Pancreas (tissue), 10 donors: ENCODE data around the gene RIMS4. TPM values are rescaled to one million over a fixed set of nuclear protein-coding genes. Genes with fewer than 3 reads are reported as not detected.
A peak's percentile ranks its signal among the peaks of the same experiment; 100 is the strongest.

Experiments used
- ATAC-seq, 4 donors: fragments of 200-7000 bp; cut with Tn5 transposase; one replicate each; pipeline versions ENCODE4 v1.8.0 to v1.9.1; 2020; ENCODE audit warnings: mild to moderate bottlenecking in 4 of 4, moderate library complexity in 4 of 4
- DNase-seq, 6 donors: peaks; one replicate each; pipeline ENCODE4 v3.0.0-alpha.2; 2020
- FAIRE-seq: peaks from 2 replicates; lab custom pipeline; 2012; peaks lifted over from hg19 to GRCh38; lab: Jason Lieb, UNC
- H3K27ac ChIP-seq, 4 donors: fragments of 200-600 bp; sonication (generic); 1 replicate in 3 of 4; 2 replicates in 1 of 4; pipeline versions ENCODE4 v1.5.0 to v1.8.0; 2020
- H3K27me3 ChIP-seq, 4 donors: fragments of 200-600 bp; one replicate each; pipeline ENCODE4 v1.8.0; 2021
- H3K36me3 ChIP-seq, 3 donors: fragments of 200-600 bp; sonication (generic) in 1 of 3; one replicate each; pipeline versions ENCODE4 v1.5.0 to v1.8.0; 2020 to 2021
- H3K4me1 ChIP-seq, 3 donors: fragments of 200-600 bp; one replicate each; pipeline ENCODE4 v1.8.0; 2021
- H3K4me3 ChIP-seq, 4 donors: fragments of 200-600 bp; sonication (generic) in 2 of 4; one replicate each; pipeline versions ENCODE4 v1.5.0 to v1.8.0; 2020 to 2021
- H3K9me3 ChIP-seq, 4 donors: fragments of 200-600 bp; one replicate each; pipeline ENCODE4 v1.8.0; 2021
- CTCF ChIP-seq, 4 donors: fragments of 200-600 bp; sonication (generic) in 3 of 4; IDR thresholded peaks; one replicate each; pipeline versions ENCODE4 v1.5.0 to v1.8.0; 2021; ENCODE audit warnings: antibody characterized with exemption in 4 of 4
- WGBS, 2 donors: extraction: QIAGEN DNeasy Blood & Tissue Kit; methylation state at CpG; one replicate each; pipeline ENCODE4 v1.1.7; 2013; 5-methylcytosine and 5-hydroxymethylcytosine counted together
- intact Hi-C, 3 donors: fragments of 100-400 bp; cut with DNase I; formaldehyde crosslinking; loops; one replicate each; pipeline versions ENCODE4 v1.11.1 to v1.14.2; 2022
- polyA plus RNA-seq, 2 donors: library from polyadenylated mRNA; stranded (reverse); fragments of 200-250 nt; gene quantifications; one replicate each; pipeline ENCODE4 v1.2.3, GENCODE V29; 2013
- total RNA-seq, 6 donors: library from RNA; stranded (reverse); fragmentation: NEBNext Ultra II Directional in 4 of 6; extraction: Animal tissue kit (Norgen Biotek cat#: 25700) in 4 of 6; gene quantifications; one replicate each; pipeline versions ENCODE4 v1.2.1 to v1.2.4, GENCODE V29; 2021 to 2023
- donor health status: healthy with polysubstance abuse.
- donor health status: DM: no; HTN: no; CAD: no; lungs with moderate emphysema.
- donor health status: DM: no; HTN: no; CAD: no.
- donor health status: control.
- donor health status: control.
- donor health status: Bipolar disorder and iron deficiency.
- donor health status: DM: yes; HTN: yes; CAD: no.
- donor health status: DM: no; HTN: no; CAD: no.
- donor health status: DM: no; HTN: no; CAD: no.
- donor health status: DM: yes; HTN: yes; CAD: no.

The RIMS4 gene
- total and polyA plus RNA-seq, 8 donors, result 0.03 to 0.20 (median 0.08) TPM; not detected in 1

- intact Hi-C loops, result no loop called here
- no peak for FAIRE-seq
Observed at GRCh38 chr20:44716309-44717106, 93.8 kb downstream of the RIMS4 start.

GRCh38 chr20:44715499-44716308, 94.6 kb downstream of the RIMS4 start:
- FAIRE-seq, result no peak
- intact Hi-C loops, result no loop called here
- ATAC-seq, result no peak
- Histone ChIP-seq H3K27ac (no peak overlapping the region), H3K4me3 (no peak overlapping the region), H3K9me3 (no peaks in the 10 kb centered on the region), H3K27me3 (no peaks in the 10 kb centered on the region), H3K36me3 (no peaks in the 10 kb centered on the region), H3K4me1 (peaks cover 0 to 6% (median 3%) of the 10 kb centered on the region in 3 donors)
- no peak for DNase-seq
- TF ChIP-seq CTCF (IDR thresholded peaks at IDR 0.05), result no peak
- WGBS, 2 donors, result 81 to 87% methylated on average over 5 of the region's 5 CpGs

More at GRCh38 chr20:44716309-44717106, 93.8 kb downstream of the RIMS4 start:
- H3K4me3 ChIP-seq, result no peak overlapping the region
- H3K27me3 ChIP-seq, result no peaks in the 10 kb centered on the region
- no peak for DNase-seq
- 87 to 91% methylated on average over 13 of the region's 13 CpGs for WGBS, 2 donors
- H3K36me3 ChIP-seq, result no peaks in the 10 kb centered on the region
- ATAC-seq, result no peak
- peaks cover 0 to 6% (median 3%) of the 10 kb centered on the region in 3 donors for H3K4me1 ChIP-seq
- no peaks in the 10 kb centered on the region for H3K9me3 ChIP-seq
- no peak overlapping the region for H3K27ac ChIP-seq
- no peak for TF ChIP-seq CTCF (IDR thresholded peaks at IDR 0.05)

GRCh38 chr20:44714701-44715498, 95.4 kb downstream of the RIMS4 start, which contains the start of gene CCN5:
Gene CCN5 (plus strand): TSS chr20:44715369. CDS start chr20:44715391, 22 bp downstream.
- no peaks in the 10 kb centered on the region for H3K27me3 ChIP-seq
- H3K27ac ChIP-seq, result no peak within 1 kb of the TSS
- no peaks in the 10 kb centered on the region for H3K36me3 ChIP-seq
- H3K9me3 ChIP-seq, result no peaks in the 10 kb centered on the region
- H3K4me3 ChIP-seq, result no peak within 1 kb of the TSS
- peak; percentile 70 to 93 (median 84) for DNase-seq
- ATAC-seq, result peak; percentile 94 to 98 (median 97)
- FAIRE-seq, result no peak
- H3K4me1 ChIP-seq, result peaks cover 0 to 6% (median 3%) of the 10 kb centered on the region in 3 donors
- WGBS, 2 donors, result 33 to 39% methylated on average over 23 to 28 of the region's 28 CpGs
- intact Hi-C loops, result no loop called here
- TF ChIP-seq CTCF (IDR thresholded peaks at IDR 0.05), result no peak

GRCh38 chr20:44714102-44714700, 96.1 kb downstream of the RIMS4 start:
- 45 to 48% methylated on average over 13 of the region's 13 CpGs for WGBS, 2 donors
- H3K4me1 ChIP-seq, result peaks cover 0 to 6% (median 3%) of the 10 kb centered on the region in 3 donors
- no peak for TF ChIP-seq CTCF (IDR thresholded peaks at IDR 0.05)
- ATAC-seq, result peak; percentile 22 to 57 (median 37)
- no peak for DNase-seq
- FAIRE-seq, result no peak
- H3K27me3 ChIP-seq, result no peaks in the 10 kb centered on the region
- H3K4me3 ChIP-seq, result no peak overlapping the region
- intact Hi-C loops, result no loop called here
- no peaks in the 10 kb centered on the region for H3K36me3 ChIP-seq
- no peaks in the 10 kb centered on the region for H3K9me3 ChIP-seq
- no peak overlapping the region for H3K27ac ChIP-seq
